GM23338 (cell line): ENCODE measurements around the gene CATSPERD. TPM values are rescaled to one million over a fixed set of nuclear protein-coding genes. Genes with fewer than 3 reads are reported as not detected.
A peak's percentile ranks its signal among the peaks of the same experiment; 100 is the strongest.

ENCODE experiments used
- ATAC-seq: fragments of 200-7000 bp; cut with Tn5 transposase; 3 replicates; pipeline ENCODE4 v1.9.1; 2020
- DNase-seq: peaks from one replicate; pipeline ENCODE4 v3.0.0-alpha.2; 2015; ENCODE audit warnings: low spot score
- H2AFZ ChIP-seq: fragments of 200-600 bp; sonication (generic); 2 replicates; pipeline ENCODE4 v1.8.0; 2016; ENCODE audit warnings: antibody characterized with exemption, mild to moderate bottlenecking, moderate library complexity
- H3F3A ChIP-seq: fragments of 200-600 bp; sonication (generic); replicated peaks from 2 replicates; pipeline ENCODE4 v1.8.0; 2017; ENCODE audit warnings: antibody characterized with exemption, mixed run types, low read depth
- H3K27ac ChIP-seq: fragments of 200-600 bp; sonication (generic); 2 replicates; pipeline ENCODE4 v1.6.1; 2016; ENCODE audit warnings: low read depth
- H3K27me3 ChIP-seq: fragments of 200-600 bp; sonication (generic); 2 replicates; pipeline ENCODE4 v1.8.0; 2016; ENCODE audit warnings: mild to moderate bottlenecking, mixed run types, moderate library complexity; ENCODE audit not compliant: insufficient read depth
- H3K36me3 ChIP-seq: fragments of 200-600 bp; sonication (generic); 2 replicates; pipeline ENCODE4 v1.8.0; 2016; ENCODE audit warnings: mild to moderate bottlenecking; ENCODE audit not compliant: insufficient read depth
- H3K4me1 ChIP-seq: fragments of 200-600 bp; sonication (generic); 2 replicates; pipeline ENCODE4 v1.8.0; 2016; ENCODE audit warnings: mild to moderate bottlenecking, moderate library complexity; ENCODE audit not compliant: insufficient read depth
- H3K4me2 ChIP-seq: fragments of 200-600 bp; sonication (generic); 2 replicates; pipeline ENCODE4 v1.7.1; 2017; ENCODE audit warnings: mixed run types
- H3K4me3 ChIP-seq: fragments of 200-600 bp; sonication (generic); 2 replicates; pipeline ENCODE4 v1.6.1; 2016; ENCODE audit warnings: mixed run types
- H3K79me2 ChIP-seq: fragments of 200-600 bp; sonication (generic); replicated peaks from 2 replicates; pipeline ENCODE4 v1.8.0; 2017; ENCODE audit warnings: mild to moderate bottlenecking; ENCODE audit not compliant: insufficient read depth
- H3K9me2 ChIP-seq: fragments of 200-600 bp; sonication (generic); 2 replicates; pipeline ENCODE4 v1.8.0; 2017; ENCODE audit not compliant: insufficient read depth
- H4K20me1 ChIP-seq: fragments of 200-600 bp; sonication (generic); replicated peaks from 2 replicates; pipeline ENCODE4 v1.8.0; 2017; ENCODE audit warnings: mild to moderate bottlenecking; ENCODE audit not compliant: insufficient read depth
- H3K27ac Mint-ChIP-seq: 2 replicates; pipeline ENCODE4 v1.8.0; 2020; ENCODE audit warnings: inconsistent platforms, mild to moderate bottlenecking, moderate library complexity, mixed read lengths
- H3K27me3 Mint-ChIP-seq: 3 replicates; pipeline ENCODE4 v1.8.0; 2022; ENCODE audit warnings: low read depth, mild to moderate bottlenecking, moderate library complexity, mixed read lengths, inconsistent platforms; ENCODE audit not compliant: insufficient read depth, poor library complexity
- H3K36me3 Mint-ChIP-seq: 3 replicates; pipeline ENCODE4 v1.8.0; 2021; ENCODE audit warnings: low read depth, mild to moderate bottlenecking, inconsistent platforms, moderate library complexity, mixed read lengths
- H3K4me1 Mint-ChIP-seq: 3 replicates; pipeline ENCODE4 v1.8.0; 2020; ENCODE audit warnings: mild to moderate bottlenecking, inconsistent platforms, mixed read lengths
- H3K4me3 Mint-ChIP-seq: 3 replicates; pipeline ENCODE4 v1.8.0; 2021; ENCODE audit warnings: moderate library complexity, mild to moderate bottlenecking, inconsistent platforms, mixed read lengths
- H3K9me3 Mint-ChIP-seq: 3 replicates; pipeline ENCODE4 v1.8.0; 2020; ENCODE audit warnings: moderate library complexity, mild to moderate bottlenecking, inconsistent platforms, mixed read lengths
- CREB1 ChIP-seq: fragments of 250-450 bp; sonication (Bioruptor Pico); IDR thresholded peaks from 2 replicates; pipeline ENCODE4 v1.5.0; 2020; ENCODE audit warnings: low read depth, mild to moderate bottlenecking, moderate library complexity
- CTCF ChIP-seq, 2 experiments: fragments of 200-600 bp in 1 of 2; sonication (generic) in 1 of 2; conservative IDR thresholded peaks; 2 replicates each; pipeline versions ENCODE4 v1.5.1 to v1.6.1; 2016 to 2017; ENCODE audit warnings: antibody characterized with exemption in 2 of 2, low read depth in 2 of 2, mild to moderate bottlenecking in 2 of 2, moderate library complexity in 1 of 2
- ETS1 ChIP-seq: IDR thresholded peaks from 2 replicates; pipeline ENCODE4 v1.6.1; 2016; ENCODE audit warnings: antibody characterized with exemption
- EZH2 ChIP-seq: fragments of 200-600 bp; sonication (generic); IDR thresholded peaks from one replicate; pipeline ENCODE4 v1.8.0; 2017; ENCODE audit warnings: antibody characterized with exemption, mild to moderate bottlenecking, low read depth; ENCODE audit not compliant: unreplicated experiment
- EZH2phosphoT487 ChIP-seq: fragments of 200-600 bp; sonication (generic); IDR thresholded peaks from one replicate; pipeline ENCODE4 v1.8.1; 2018; ENCODE audit warnings: antibody characterized with exemption; ENCODE audit not compliant: unreplicated experiment
- JUNB ChIP-seq: IDR thresholded peaks from one replicate; pipeline ENCODE4 v1.6.1; 2016; ENCODE audit warnings: antibody characterized with exemption; ENCODE audit not compliant: unreplicated experiment
- NANOG ChIP-seq: IDR thresholded peaks from 2 replicates; pipeline ENCODE4 v1.6.1; 2016; ENCODE audit warnings: antibody characterized with exemption, borderline replicate concordance
- POLR2AphosphoS5 ChIP-seq: IDR thresholded peaks from 2 replicates; pipeline ENCODE4 v1.6.1; 2016; ENCODE audit warnings: antibody characterized with exemption, low read depth
- REST ChIP-seq: IDR thresholded peaks from one replicate; pipeline ENCODE4 v1.6.1; 2018; ENCODE audit warnings: antibody characterized with exemption; ENCODE audit not compliant: unreplicated experiment
- STAT1 ChIP-seq: IDR thresholded peaks from one replicate; pipeline ENCODE4 v1.6.1; 2016; ENCODE audit warnings: antibody characterized with exemption; ENCODE audit not compliant: unreplicated experiment
- ZNF114 ChIP-seq: fragments of 250-450 bp; sonication (Bioruptor Pico); IDR thresholded peaks from 2 replicates; pipeline ENCODE4 v1.5.0; 2020; ENCODE audit warnings: mild to moderate bottlenecking, moderate library complexity
- ZNF331 ChIP-seq: fragments of 250-450 bp; sonication (Bioruptor Pico); IDR thresholded peaks from 2 replicates; pipeline ENCODE4 v1.5.0; 2020; ENCODE audit warnings: low read depth, mild to moderate bottlenecking, moderate library complexity
- ZNF462 ChIP-seq: fragments of 250-450 bp; sonication (Bioruptor Pico); IDR thresholded peaks from 2 replicates; pipeline ENCODE4 v1.5.0; 2020; ENCODE audit warnings: mild to moderate bottlenecking, moderate library complexity
- polyA plus RNA-seq: library from polyadenylated mRNA; unstranded; fragments of >200 nt; fragmentation: Nextera tagmentation; extraction: Ambion mirVana; gene quantifications from 2 replicates; pipeline ENCODE4 v1.2.1, GENCODE V29; 2016
- total RNA-seq: library from RNA; depleted of rRNA; stranded (reverse); fragments of >200 nt; shearing (Covaris generic); gene quantifications from 2 replicates; pipeline ENCODE4 v1.2.3, GENCODE V29; 2014

CATSPERD gene
- total and polyA plus RNA-seq, 2 experiments from 2014 or later, result 0.17 TPM; not detected in 1

- H3K4me3 Mint-ChIP-seq, result peak overlapping the region; percentile 98
Measured at GRCh38 chr19:5682107-5682482, 38.3 kb upstream of the CATSPERD start.

More at GRCh38 chr19:5682107-5682482, 38.3 kb upstream of the CATSPERD start:
- no peak overlapping the region for H3K4me3 ChIP-seq
- peaks cover 2% of the 10 kb centered on the region; the same call in 1 of the 2 replicates for H3K4me1 ChIP-seq
- no peak overlapping the region; the same call in 1 of the 2 replicates for H3K4me2 ChIP-seq
- no peak for ATAC-seq
- no peak for DNase-seq
- TF ChIP-seq JUNB (no peak), ZNF462 (CRISPR knock-in tag) (no peak), STAT1 (no peak), EZH2 (no peak), REST (no peak), EZH2phosphoT487 (no peak), NANOG (no peak), CTCF (conservative IDR thresholded peaks at IDR 0.05; ENCODE audit: low read depth in 2 of 2) (no peak), ZNF114 (CRISPR knock-in tag) (no peak), CREB1 (CRISPR knock-in tag) (no peak), ZNF331 (CRISPR knock-in tag) (no peak), ETS1 (no peak), POLR2AphosphoS5 (no peak)
- no peaks in the 10 kb centered on the region for H3K9me3 Mint-ChIP-seq
- 0 out of 2 replicates have a peak, but pooled peaks cover 8% of the 10 kb centered on the region for H3F3A ChIP-seq
- H3K9me2 ChIP-seq, result peaks cover 7% of the 10 kb centered on the region
- H3K27me3 ChIP-seq, result no peaks in the 10 kb centered on the region
- no peak overlapping the region for H3K27ac Mint-ChIP-seq
- no peak overlapping the region for H3K27ac ChIP-seq
- H4K20me1 ChIP-seq, result 0 out of 2 replicates have a peak, but pooled peaks cover 4% of the 10 kb centered on the region
- no peak overlapping the region for H2AFZ ChIP-seq
- H3K27me3 Mint-ChIP-seq, result peaks cover 30% of the 10 kb centered on the region
- peaks cover 16% of the 10 kb centered on the region for H3K4me1 Mint-ChIP-seq
- H3K36me3 ChIP-seq, result no peaks in the 10 kb centered on the region
- H3K79me2 ChIP-seq, result no peaks in the 10 kb centered on the region
- H3K36me3 Mint-ChIP-seq, result no peaks in the 10 kb centered on the region; the same call in 1 of the 3 replicates
